22Rv1 (cell line): ENCODE measurements around the gene ZNF710.

ENCODE experiments used
- H3K27ac ChIP-seq: fragments of 450-650 bp; 2 replicates; pipeline ENCODE4 v1.5.1; 2017
- CTCF ChIP-seq: fragments of 450-650 bp; IDR thresholded peaks from 2 replicates; pipeline ENCODE4 v1.5.1; 2017; ENCODE audit warnings: mild to moderate bottlenecking
- ZFX ChIP-seq: fragments of 450-650 bp; IDR thresholded peaks from 2 replicates; pipeline ENCODE4 v1.6.1; 2017; ENCODE audit warnings: antibody characterized with exemption, borderline replicate concordance

The ZNF710 gene

GRCh38 chr15:90013503-90013937 is 12.4 kb downstream of the ZNF710 start:
- TF ChIP-seq CTCF (no peak), ZFX (no peak)
- H3K27ac ChIP-seq, result no peak overlapping the region

- TF ChIP-seq ZFX (no peak), CTCF (no peak)
- no peak overlapping the region for H3K27ac ChIP-seq
Observed at GRCh38 chr15:90015294-90015693, 14.2 kb downstream of the ZNF710 start.

- H3K27ac ChIP-seq, result no peak overlapping the region
- TF ChIP-seq CTCF (no peak), ZFX (no peak)
Observed at GRCh38 chr15:90015749-90016148, 14.6 kb downstream of the ZNF710 start.

- TF ChIP-seq ZFX (no peak), CTCF (no peak)
- no peak overlapping the region for H3K27ac ChIP-seq
Observed at GRCh38 chr15:90016721-90017120, 15.6 kb downstream of the ZNF710 start.

- no peak overlapping the region for H3K27ac ChIP-seq
- no peak for TF ChIP-seq ZFX
- TF ChIP-seq CTCF, result no peak
Observed at GRCh38 chr15:90018216-90018831, 17.2 kb downstream of the ZNF710 start.

- TF ChIP-seq CTCF, result no peak
- no peak for TF ChIP-seq ZFX
- H3K27ac ChIP-seq, result no peak overlapping the region
Observed at GRCh38 chr15:90019611-90020010, 18.5 kb downstream of the ZNF710 start.

GRCh38 chr15:90020021-90020735 is 19.1 kb downstream of the ZNF710 start:
- TF ChIP-seq ZFX (no peak), CTCF (no peak)
- no peak overlapping the region for H3K27ac ChIP-seq
